Ectodermal cell (in vitro differentiated cells): ENCODE measurements around the gene TTC33.
"Not testable (repeated sequence)": the region's sequence is repeated elsewhere in the genome, so short reads cannot be mapped to it uniquely, and the experiment has no call there.

Source experiments
- H3K27ac ChIP-seq: 2 replicates; pipeline ENCODE4 v1.7.0; 2013; ENCODE audit warnings: mild to moderate bottlenecking, low read depth, low read length; ENCODE audit not compliant: insufficient read depth, poor library complexity, severe bottlenecking
- H3K27me3 ChIP-seq: 2 replicates; pipeline ENCODE4 v1.7.0; 2013; ENCODE audit warnings: mild to moderate bottlenecking, low read length; ENCODE audit not compliant: insufficient read depth, control insufficient read depth, poor library complexity, severe bottlenecking
- H3K36me3 ChIP-seq: one replicate; pipeline ENCODE4 v1.7.0; 2013; ENCODE audit warnings: low read length; ENCODE audit not compliant: control insufficient read depth, insufficient read depth
- H3K4me1 ChIP-seq: one replicate; pipeline ENCODE4 v1.7.0; 2013; ENCODE audit warnings: low read length; ENCODE audit not compliant: control insufficient read depth, insufficient read depth
- H3K4me3 ChIP-seq: 2 replicates; pipeline ENCODE4 v1.7.0; 2013; ENCODE audit warnings: low read depth, low read length, control low read depth; ENCODE audit not compliant: insufficient read depth
- H3K9me3 ChIP-seq: 2 replicates; pipeline ENCODE4 v1.7.0; 2013; ENCODE audit warnings: mild to moderate bottlenecking, low read length, moderate library complexity; ENCODE audit not compliant: control insufficient read depth
- WGBS, 2 experiments: methylation state at CpG; one replicate each; pipeline ENCODE4 v1.1.7; 2013; ENCODE audit warnings: missing lambda C conversion rate in 2 of 2; 5-methylcytosine and 5-hydroxymethylcytosine counted together

Gene TTC33

DNA sequence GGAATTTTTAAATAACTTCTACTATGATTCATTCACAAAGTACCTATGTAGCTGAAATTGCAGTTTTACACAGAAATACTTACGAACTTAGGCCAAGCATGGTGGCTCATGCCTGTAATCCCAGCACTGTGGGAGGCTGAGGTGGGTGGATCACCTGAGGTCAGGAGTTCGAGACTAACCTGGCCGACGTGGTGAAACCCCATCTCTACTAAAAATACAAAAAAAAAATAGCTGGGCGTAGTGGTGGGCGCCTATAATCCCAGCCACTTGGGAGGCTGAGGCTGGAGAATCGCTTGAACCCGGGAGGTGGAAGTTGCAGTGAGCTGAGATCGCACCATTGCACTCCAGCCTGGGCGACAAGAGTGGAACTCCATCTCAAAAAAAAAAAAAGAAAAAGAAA is 36.9 kb upstream of the TTC33 start:
- not testable (repeated sequence) for H3K4me3 ChIP-seq, H3K36me3 ChIP-seq, H3K9me3 ChIP-seq, H3K4me1 ChIP-seq, H3K27ac ChIP-seq, H3K27me3 ChIP-seq
- 87 to 92% methylated on average over 8 to 9 of the region's 10 CpGs for WGBS, 2 experiments

DNA sequence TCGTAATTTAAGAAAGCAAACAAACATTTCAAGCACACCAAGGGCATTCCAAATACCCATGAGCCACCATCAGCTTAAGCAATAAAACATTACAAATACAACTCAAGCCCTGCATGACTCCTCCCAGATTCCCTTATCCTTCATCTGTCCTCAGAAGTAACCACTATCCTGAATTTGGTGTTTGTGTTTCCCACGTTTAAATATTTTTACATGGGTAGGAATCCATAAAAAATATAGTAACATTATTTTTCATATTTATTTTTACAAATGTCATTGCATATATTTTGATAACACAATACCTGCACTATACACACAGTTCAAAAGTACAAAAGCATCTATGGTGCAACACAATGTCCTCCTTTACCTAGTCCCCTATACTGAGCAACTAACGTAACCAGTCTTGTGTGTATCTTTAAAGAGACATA is 36.0 kb upstream of the TTC33 start:
- no peak overlapping the region for H3K4me3 ChIP-seq
- WGBS, 2 experiments, result 83 to 100% methylated on average over 2 to 3 of the region's 3 CpGs

DNA sequence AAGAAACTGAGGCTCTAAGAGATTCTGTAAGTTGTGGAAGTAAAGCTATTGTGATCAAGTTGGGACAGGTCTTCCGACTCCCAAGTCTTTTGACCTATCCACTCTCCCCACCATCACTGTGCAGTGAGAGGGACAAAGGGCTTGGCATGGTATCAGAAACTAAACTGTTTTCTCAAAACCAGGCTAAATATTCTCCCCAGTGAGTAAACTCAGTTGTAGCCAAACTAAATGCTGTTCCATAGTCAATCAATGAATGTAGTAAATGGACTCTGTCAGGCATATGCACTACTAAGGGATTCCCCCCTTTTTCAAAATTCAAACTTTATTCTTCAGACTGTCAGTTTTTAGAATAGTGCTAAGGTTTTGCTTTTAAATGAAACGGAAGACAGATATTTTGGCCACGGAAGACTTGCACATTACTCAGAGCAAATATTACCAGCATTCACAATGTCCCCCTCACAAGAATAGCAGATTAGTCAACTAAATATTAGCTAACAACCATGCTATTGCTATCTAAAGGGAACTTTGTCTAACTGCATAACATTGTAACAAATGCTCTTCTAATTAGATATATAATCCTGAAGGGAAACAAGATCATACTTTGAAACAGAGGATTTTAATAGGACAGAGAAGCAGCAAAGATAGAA is 35.3 kb upstream of the TTC33 start:
- Histone ChIP-seq H3K27me3 (no peaks in the 10 kb centered on the region), H3K4me1 (no peaks in the 10 kb centered on the region), H3K36me3 (no peaks in the 10 kb centered on the region), H3K27ac (no peak overlapping the region), H3K9me3 (no peaks in the 10 kb centered on the region), H3K4me3 (no peak overlapping the region)
- 93 to 97% methylated on average over 3 of the region's 3 CpGs for WGBS, 2 experiments

More for the DNA sequence above, 36.0 kb upstream of the TTC33 start:
- H3K27ac ChIP-seq, result no peak overlapping the region
- H3K9me3 ChIP-seq, result no peaks in the 10 kb centered on the region
- no peaks in the 10 kb centered on the region for H3K36me3 ChIP-seq
- no peaks in the 10 kb centered on the region for H3K27me3 ChIP-seq
- peaks cover 3% of the 10 kb centered on the region for H3K4me1 ChIP-seq

DNA sequence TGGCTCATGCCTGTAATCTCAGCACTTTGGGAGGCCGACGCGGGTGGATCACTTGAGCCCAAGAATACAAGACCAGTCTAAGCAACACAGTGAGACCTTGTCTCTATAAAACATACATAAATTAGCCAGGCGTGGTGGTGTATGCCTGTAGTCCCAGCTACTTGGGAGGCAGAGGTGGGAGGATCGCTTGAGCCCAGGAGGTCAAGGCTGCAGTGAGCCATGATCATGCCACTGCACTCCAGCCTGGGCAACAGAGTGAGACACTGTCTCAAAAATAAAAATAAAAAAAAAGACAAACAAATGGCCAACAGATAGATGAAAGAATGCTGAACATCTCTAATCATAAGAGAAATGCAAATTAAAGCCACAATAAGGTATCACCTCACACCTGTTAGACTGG is 33.2 kb upstream of the TTC33 start:
- WGBS, 2 experiments, result 92 to 95% methylated on average over 5 of the region's 5 CpGs
- not testable (repeated sequence) for H3K9me3 ChIP-seq, H3K4me3 ChIP-seq, H3K27me3 ChIP-seq, H3K27ac ChIP-seq, H3K36me3 ChIP-seq, H3K4me1 ChIP-seq

- Histone ChIP-seq H3K36me3 (no peaks in the 10 kb centered on the region), H3K27me3 (no peaks in the 10 kb centered on the region), H3K9me3 (no peaks in the 10 kb centered on the region), H3K4me3 (no peak overlapping the region), H3K27ac (no peak overlapping the region), H3K4me1 (no peaks in the 10 kb centered on the region)
- WGBS, 2 experiments, result 90% methylated on average over 1 of the region's 1 CpG; no CpG with 5 or more reads in 1 of the 2 experiments
These were observed 32.2 kb upstream of the TTC33 start for GRCh38 chr5:40787986-40788385.

GRCh38 chr5:40786664-40787063 is 30.9 kb upstream of the TTC33 start:
- WGBS, 2 experiments, result 90 to 96% methylated on average over 3 of the region's 3 CpGs
- H3K4me3 ChIP-seq, result not testable (repeated sequence)

DNA sequence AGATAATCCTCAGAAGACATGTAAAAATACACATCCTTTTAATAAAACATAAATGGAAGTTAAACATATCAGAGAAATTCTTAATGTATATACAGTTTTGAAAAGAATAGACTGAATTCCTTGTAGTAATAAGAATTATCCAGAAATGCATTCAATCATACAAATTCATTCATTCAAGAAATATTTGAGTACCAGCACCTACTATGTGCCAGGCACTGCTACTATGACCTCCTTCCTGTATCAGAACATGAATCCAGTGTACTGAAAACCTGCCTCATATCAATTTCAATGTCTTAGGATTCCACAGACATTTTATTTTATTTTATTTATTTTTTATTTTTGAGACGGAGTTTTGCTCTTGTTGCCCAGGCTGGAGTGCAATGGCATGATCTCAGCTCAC is 29.2 kb upstream of the TTC33 start:
- Histone ChIP-seq H3K36me3 (no peaks in the 10 kb centered on the region), H3K4me3 (no peak overlapping the region), H3K27ac (no peak overlapping the region), H3K27me3 (no peaks in the 10 kb centered on the region), H3K9me3 (no peaks in the 10 kb centered on the region), H3K4me1 (no peaks in the 10 kb centered on the region)
- 100% methylated on average over 1 of the region's 1 CpG; no CpG with 5 or more reads in 1 of the 2 experiments for WGBS, 2 experiments

More at GRCh38 chr5:40786664-40787063, 30.9 kb upstream of the TTC33 start:
- not testable (repeated sequence) for H3K9me3 ChIP-seq, H3K4me1 ChIP-seq, H3K27ac ChIP-seq, H3K36me3 ChIP-seq, H3K27me3 ChIP-seq

DNA sequence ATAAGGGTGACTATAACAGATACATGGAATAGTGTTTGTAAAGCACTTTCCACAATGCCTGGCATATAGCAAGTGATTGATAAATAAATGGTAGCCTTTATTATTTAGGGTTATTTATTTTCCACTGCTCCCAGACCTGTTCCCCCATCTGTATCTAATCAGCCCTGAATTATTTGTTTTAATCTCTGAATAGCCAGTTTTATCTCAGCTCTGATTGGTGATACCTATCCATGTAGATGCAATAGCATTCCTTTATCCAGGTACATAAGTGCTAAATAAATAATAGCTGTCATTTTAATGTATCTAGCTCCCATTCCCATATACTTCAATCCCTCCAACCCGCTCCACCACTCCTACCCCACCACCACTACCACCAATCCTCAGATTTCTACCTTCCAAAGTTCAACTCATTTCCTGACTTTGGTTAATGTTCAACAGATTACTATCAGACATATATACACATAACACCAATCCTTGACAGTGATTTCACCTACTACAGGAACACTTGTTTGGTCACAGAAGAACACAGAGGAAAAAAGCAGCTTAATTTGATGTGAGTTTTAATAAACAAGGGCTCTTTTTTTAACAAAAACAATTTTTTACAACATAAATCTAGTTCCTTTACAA is 28.4 kb upstream of the TTC33 start:
- WGBS, 2 experiments, result 96 to 98% methylated on average over 1 of the region's 1 CpG
- Histone ChIP-seq H3K27ac (no peak overlapping the region), H3K4me1 (no peaks in the 10 kb centered on the region), H3K9me3 (no peaks in the 10 kb centered on the region), H3K36me3 (no peaks in the 10 kb centered on the region), H3K4me3 (no peak overlapping the region), H3K27me3 (no peaks in the 10 kb centered on the region)

DNA sequence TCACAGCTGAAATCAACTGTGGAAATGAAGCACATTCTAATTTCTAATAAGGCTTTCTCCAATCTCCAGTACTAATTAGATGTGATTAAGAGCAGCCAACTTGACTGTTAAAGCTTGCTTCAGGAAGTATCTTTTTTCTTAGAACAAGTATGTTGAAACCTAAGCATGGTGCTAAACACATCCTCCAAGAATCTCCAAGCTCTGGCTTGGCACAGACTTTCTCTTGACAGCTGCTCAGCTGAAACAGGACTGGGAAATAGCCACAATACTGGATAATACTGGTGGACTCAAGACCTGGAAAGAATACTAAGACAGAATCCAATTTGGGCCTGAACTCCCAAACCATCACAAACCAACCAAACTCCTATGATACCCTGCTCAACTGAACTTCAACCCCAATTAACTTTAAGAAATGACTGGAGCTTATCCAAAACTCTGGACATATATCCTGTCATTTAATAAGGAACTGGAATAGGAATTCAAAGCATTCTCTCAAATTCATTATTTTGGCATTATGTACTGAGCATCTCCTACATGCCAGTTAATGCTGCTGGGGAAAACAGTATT is 26.2 kb upstream of the TTC33 start:
- Histone ChIP-seq H3K27ac (no peak overlapping the region), H3K4me3 (no peak overlapping the region), H3K27me3 (no peaks in the 10 kb centered on the region), H3K36me3 (no peaks in the 10 kb centered on the region), H3K9me3 (no peaks in the 10 kb centered on the region), H3K4me1 (no peaks in the 10 kb centered on the region)

GRCh38 chr5:40780858-40781257 is 25.1 kb upstream of the TTC33 start:
- H3K9me3 ChIP-seq, result no peaks in the 10 kb centered on the region
- no peaks in the 10 kb centered on the region for H3K4me1 ChIP-seq
- no peaks in the 10 kb centered on the region for H3K27me3 ChIP-seq
- H3K27ac ChIP-seq, result no peak overlapping the region
- 92 to 100% methylated on average over 3 of the region's 3 CpGs for WGBS, 2 experiments
- H3K36me3 ChIP-seq, result no peaks in the 10 kb centered on the region
- H3K4me3 ChIP-seq, result no peak overlapping the region
